HFF-Myc (cell line): Measurements from ENCODE around the gene KMT2C.
"Not testable (repeated sequence)": the region's sequence is repeated elsewhere in the genome, so short reads cannot be mapped to it uniquely, and the experiment has no call there.

Experiments used
- DNase-seq: peaks from one replicate; pipeline ENCODE4 v3.0.0-alpha.2; 2011; ENCODE audit warnings: low read depth; ENCODE audit errors: extremely low read depth
- H3K4me3 ChIP-seq: replicated peaks from 2 replicates; pipeline ENCODE4 v1.5.1; 2011; ENCODE audit warnings: low read depth, mild to moderate bottlenecking, control low read depth, low read length
- TF ChIP-seq, protein P1 (sequence below): IDR thresholded peaks from 2 replicates; pipeline ENCODE4 v1.5.1; 2012; ENCODE audit warnings: mild to moderate bottlenecking, low read depth, low read length, control low read depth; ENCODE audit errors: missing control alignments

KMT2C gene

DNA sequence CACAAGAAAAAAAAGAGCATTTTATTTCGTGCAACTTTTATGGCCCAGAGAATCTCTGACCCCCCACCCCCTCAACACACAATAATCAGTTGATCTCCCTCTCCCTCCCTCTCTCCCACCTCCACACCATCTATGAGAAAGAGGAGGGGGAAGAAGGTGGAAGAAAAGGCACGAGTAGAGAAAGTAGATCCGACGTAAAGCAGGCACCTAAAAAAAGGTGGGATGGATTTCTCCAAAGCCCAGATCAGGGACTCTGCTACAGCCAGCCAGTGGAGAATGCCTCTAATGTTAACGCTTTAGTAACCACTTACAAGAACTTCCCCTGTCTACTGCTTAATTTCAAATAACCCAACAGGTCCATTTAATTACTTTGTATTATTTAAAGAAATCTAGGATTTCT lies 24.4 kb downstream of the KMT2C start:
- no peak for DNase-seq
- H3K4me3 ChIP-seq: no peak overlapping the region

DNA sequence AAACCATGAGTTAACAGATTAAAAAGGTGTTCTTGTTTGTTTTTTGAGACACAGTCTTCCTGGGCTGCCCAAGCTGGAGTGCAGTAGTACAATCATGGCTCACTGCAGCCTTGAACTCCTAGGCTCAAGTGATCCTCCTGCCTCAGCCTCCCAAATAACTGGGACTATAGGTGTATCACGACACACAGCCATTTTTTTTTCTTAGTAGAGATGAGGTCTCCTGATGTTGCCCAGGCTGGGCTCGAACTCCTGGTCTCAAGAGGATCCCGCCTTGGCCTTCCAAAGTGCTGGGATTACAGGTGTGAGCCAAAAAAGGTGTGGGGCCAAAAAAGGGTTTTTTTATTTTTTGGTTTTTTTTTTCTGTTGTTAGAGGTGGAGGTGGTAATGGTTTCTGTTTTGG lies 29.3 kb downstream of the KMT2C start:
- no peak for DNase-seq
- TF ChIP-seq, protein P1, sequence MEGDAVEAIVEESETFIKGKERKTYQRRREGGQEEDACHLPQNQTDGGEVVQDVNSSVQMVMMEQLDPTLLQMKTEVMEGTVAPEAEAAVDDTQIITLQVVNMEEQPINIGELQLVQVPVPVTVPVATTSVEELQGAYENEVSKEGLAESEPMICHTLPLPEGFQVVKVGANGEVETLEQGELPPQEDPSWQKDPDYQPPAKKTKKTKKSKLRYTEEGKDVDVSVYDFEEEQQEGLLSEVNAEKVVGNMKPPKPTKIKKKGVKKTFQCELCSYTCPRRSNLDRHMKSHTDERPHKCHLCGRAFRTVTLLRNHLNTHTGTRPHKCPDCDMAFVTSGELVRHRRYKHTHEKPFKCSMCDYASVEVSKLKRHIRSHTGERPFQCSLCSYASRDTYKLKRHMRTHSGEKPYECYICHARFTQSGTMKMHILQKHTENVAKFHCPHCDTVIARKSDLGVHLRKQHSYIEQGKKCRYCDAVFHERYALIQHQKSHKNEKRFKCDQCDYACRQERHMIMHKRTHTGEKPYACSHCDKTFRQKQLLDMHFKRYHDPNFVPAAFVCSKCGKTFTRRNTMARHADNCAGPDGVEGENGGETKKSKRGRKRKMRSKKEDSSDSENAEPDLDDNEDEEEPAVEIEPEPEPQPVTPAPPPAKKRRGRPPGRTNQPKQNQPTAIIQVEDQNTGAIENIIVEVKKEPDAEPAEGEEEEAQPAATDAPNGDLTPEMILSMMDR: no peak
- no peak overlapping the region for H3K4me3 ChIP-seq

More for the DNA sequence above, 24.4 kb downstream of the KMT2C start:
- TF ChIP-seq, protein P1: no peak

DNA sequence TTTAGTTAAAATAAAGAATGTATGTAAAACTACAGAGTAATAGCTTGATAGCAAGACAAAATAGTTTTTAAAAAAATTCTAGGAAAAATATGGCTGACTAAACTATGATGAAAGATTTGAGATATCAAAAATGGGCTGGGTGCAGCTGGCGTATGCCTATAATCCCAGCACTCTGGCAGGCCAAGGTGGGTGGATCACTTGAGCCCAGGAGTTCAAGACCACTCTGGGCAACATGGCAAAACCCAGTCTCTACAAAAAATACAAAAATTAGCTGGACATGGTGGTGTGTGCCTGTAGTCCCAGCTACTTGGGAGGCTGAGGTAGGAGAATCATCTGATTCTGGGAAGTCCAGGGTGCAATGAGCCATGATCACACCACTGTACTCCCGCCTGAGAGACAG lies 29.8 kb downstream of the KMT2C start:
- not testable (repeated sequence) for DNase-seq, H3K4me3 ChIP-seq

DNA sequence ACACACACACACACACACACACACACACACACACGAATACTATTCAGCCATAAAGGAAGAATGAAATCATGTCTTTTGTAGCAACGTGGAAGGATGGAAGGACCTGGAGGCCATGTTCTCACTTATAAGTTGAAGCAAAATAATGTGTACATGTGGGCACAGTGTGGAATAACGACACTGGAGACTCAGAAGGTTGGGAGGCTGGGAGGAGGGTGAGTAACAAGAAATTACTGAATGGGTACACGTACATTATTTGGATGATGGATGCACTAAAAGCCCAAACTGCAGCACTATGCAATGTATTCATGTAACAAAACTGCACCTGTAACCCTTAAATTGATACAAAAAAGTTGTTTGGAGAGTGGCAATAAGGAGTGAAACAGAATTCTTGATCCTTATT lies 32.1 kb downstream of the KMT2C start:
- no peak overlapping the region for H3K4me3 ChIP-seq
- no peak for DNase-seq
- TF ChIP-seq, protein P1: no peak

DNA sequence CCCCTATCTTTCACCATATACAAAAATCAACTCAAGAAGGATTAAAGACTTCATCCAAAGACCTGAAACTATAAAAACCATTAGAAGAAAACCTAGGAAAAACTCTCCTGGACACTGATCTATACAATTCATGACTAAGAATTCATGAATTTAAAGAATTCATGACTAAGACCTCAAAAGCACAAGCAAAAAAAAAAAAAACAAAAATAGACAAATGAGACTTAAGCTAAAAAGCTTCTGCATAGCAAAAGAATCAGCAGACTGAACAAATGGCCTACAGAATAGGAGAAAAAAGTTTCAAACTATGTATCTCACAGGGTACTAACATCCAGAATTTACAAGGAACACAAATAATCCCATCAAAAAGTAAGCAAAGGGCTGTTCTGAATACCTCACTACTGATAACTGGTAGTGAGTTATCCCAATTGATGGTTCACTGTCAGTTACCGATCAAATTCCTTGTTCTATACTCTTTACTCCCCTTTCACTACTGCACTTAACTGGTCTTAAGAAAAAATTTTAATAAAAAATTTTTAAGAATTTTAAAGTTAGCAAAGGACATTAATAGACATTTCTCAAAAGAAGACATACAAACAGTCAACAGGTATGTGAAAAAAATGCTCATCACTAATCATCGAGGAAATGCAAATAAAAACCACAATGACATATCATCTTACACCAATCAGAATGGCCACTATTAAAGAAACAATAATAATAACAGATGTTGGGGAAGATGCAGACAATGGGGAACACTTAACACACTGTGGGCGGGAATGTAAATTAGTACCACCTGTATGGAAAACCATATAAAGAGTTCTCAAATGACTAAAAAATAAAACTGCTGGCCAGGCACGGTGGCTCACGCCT lies 33.2 kb downstream of the KMT2C start:
- DNase-seq: no peak

DNA sequence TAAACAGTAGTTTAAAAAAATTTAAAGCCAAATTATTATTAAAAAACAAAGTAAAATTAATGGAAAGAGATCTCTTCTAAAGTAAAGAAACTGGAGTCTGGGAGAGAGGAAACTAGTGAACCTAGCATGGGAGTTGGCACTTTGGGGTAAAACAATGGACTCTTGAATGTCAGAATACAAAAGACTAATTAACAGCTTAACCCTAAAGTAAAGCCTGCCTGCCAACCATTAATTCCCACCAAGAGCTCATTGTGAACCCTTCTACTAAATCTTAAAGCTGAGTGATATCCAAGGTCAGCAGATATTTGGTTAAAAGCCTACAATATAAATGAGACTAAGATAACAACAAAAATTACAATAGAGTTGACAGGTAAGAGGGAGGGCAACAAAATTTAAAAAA lies 36.5 kb downstream of the KMT2C start:
- no peak for DNase-seq

More for the DNA sequence above, 33.2 kb downstream of the KMT2C start:
- TF ChIP-seq, protein P1: no peak
- no peak overlapping the region for H3K4me3 ChIP-seq

DNA sequence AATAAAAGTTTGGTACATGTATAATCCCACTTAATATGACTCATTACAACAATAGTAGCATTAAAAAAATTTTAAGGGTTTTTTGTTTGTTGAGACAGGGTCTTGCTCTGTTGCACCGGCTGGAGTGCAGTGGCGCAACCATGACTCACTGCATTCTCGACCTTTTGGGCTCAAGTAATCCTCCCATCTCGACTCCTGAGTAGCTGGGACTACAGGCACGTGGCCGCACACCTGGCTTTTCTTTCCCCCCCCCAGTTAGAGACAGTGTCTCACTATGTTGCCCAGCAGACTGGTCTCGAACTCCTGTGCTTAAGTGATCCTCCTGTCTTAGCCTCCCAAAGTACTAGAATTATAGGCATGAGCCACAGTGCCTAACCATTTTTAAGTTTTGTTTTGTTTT lies 40.7 kb downstream of the KMT2C start:
- no peak overlapping the region for H3K4me3 ChIP-seq
- TF ChIP-seq, protein P1: no peak
- no peak for DNase-seq

More for the DNA sequence above, 36.5 kb downstream of the KMT2C start:
- TF ChIP-seq, protein P1: no peak
- H3K4me3 ChIP-seq: no peak overlapping the region
